NCI-H82 treated with DMSO at 0.1 percent for 48 hours (cell line): ENCODE measurements around the gene CCDC188.

ENCODE experiments used
- DNase-seq: peaks from one replicate; lab custom pipeline; 2025; ENCODE audit not compliant: unreplicated experiment; lab: John Stamatoyannopoulos, UW

CCDC188 gene

DNA sequence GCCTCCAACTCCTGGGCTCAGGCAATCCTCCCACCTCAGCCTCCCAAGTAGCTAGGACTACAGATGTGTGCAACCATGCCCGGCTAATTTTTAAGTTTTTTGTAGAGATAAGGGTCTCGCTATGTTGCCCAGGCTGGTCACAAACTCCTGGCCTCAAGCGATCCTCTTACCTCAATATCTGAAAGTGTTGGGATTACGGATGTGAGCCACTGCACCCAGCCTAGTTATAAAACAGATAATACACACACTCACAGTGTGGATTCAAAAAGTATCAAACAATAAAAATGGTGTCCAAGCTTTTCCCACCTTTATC, 377 bp upstream of the CCDC188 start:
- DNase-seq, result no peak

DNA sequence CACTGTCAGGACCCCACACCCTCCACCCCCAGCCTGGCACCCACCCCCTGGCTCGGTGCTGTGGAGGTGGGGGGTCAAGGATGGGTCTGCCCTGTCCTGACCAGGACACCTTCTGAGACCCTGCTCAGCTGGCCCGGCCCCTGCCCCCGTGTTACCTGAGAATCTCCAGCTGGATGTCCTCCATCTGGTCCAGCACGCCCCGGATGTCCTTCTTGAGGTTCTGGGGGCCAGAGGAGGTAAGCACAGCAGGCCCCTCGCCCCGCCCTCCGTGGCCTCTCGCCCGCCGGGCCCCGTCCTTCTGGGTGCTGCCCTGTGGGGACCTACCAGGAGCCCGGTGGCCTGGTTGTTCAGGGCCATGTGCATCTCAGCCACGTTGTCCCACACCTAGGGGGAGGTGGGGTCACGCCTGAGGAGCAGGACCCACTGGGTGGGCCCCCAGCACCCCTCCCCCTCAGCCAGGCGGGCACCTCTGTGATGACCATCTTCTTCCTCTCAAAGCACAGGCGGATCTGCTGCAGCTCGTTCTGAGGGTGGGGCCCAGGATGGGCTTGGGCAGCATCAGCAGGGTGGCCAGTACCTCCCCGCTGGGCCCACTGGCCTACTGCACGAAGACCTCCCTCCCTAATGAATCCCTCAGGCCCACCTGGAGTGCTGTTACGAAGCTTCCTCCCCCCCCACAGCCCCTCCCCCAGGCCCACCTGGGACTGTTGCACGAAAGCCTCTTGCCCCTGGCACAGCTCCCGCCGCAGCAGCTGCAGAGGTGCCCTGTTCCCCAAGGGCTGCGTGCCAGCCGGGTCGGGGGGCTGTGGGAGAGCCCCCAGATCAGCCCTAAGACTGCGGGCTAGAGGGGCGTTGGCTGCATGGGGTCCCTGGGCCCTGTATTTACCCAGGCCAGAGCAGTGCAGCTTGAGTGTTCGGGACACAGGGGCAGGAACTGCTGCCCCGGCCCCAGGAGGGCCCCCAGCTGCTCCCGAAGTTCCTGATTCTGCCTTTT, 1.3 kb downstream of the CCDC188 start:
- DNase-seq, result no peak

DNA sequence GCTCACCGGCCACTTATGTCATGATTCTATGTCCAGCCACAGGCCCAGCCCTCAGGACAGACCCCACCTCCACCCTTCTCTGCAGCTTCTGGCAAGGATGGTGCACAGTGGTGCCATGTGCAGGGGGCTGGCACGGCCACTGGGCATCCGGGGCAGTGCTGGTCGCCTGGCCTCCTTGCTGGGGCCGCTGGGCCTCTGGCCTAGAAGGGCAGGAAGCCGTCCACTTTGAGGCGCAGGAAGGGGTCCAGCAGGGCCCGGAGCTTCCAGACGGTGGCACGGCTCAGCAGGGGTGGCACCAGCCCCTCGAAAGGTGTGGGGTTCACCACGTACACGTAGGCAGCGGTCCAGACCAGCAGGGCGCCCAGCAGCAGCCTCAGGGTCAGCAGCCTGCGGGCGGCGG, 2.4 kb downstream of the CCDC188 start:
- no peak for DNase-seq

DNA sequence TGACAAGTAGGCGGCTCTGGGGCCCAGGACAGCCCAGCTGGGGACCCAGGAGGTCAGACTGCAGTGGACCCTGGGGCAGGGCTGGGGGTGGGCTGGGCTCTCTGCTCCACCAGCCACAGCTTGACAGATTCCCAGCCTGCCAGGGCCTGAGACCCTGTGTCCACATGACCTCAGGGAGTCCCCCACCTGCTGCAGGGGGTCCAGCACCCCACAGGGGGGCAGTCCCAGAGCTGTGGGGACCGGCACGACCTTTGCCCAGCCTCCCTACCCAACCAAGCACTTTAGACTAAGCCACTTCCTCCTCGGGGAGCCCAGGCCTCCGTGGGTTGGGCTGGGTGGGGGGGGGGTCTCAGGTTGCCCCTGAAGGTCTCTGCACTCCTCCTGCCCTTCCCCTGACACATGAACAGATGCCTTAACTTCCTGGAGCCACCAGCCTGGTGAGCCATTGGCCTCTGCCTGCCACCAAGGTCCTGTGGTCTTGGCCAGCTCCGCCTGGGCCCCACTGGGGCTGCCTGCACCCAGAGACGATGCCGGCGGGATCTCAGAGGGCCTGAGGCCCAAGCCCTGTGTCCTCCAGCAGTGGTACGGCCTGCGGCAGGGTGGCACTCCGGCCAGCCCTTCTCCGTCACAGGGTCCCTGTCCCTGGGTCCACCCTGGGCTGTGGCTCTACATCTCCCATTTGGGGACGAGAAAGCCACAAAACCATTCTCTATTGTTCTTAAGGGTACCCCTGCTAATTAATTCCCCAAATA, 3.4 kb downstream of the CCDC188 start:
- no peak for DNase-seq

DNA sequence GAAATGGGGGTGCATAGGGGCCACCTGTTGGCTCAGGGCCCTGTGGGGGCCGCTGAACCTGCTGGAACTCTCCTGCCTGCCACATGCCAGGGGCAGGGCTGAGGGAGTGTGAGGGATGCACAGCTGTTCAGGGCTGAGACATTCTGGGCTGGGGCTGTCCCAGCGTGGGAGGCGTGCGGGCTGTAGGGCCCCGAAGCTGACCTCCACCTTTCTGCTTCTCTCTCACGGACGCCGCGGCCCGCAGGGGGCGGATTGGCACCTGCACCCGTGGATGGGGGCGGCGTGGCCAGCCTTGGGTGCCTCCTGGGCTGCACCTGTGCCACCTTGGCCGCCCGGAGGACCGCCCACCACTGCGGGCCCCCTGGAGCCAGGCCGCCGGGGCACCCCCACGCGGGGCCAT, 4.1 kb downstream of the CCDC188 start:
- DNase-seq, result no peak

DNA sequence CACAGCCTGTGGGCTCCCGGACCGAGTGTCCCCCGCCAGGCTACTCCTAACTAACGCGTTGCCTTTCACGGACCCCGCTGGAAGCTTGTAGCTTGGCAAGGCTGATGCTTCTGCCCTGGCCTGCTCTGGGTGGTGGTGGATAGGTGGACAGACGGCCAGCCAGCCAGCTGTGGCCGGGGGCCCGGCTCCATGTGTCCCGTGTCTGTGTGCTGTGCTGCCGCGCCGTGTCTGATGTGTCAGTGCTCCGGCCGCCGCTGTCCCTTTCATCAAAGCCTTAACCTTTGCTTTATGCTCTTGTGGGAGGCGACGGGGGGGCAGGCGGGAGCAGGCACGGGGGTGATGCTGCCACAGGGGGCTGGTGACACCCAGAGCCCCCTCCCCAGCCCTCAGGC, 5.0 kb downstream of the CCDC188 start:
- DNase-seq, result no peak

DNA sequence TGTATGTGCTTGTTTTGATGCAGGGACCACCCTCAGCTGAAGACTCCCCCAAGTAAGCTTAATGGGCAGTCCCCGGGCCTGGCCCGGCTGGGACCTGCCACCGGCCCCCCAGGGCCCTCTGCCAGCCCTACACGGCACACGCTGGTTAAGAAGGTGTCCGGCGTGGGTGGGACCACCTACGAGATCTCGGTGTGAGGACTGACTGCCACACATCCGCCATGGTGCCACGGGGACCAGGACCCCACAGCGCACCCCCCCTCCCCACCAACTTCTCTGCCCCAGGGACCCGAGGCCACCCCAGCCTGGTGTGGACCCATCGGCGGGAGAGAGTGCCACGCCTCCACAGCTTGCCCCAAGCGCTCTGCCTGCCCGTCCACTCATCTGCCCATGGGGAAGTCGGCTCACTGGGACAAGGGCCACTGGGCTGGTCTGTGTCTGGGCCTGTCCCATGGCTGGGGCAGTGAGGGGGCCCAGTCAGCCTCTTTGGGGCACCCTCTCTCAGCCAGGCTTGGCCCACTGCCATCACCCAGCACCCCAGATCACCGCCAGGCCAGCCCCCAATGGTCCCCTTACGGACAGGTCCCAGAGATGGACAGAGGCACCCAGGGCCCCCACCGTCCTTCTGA, 5.5 kb downstream of the CCDC188 start:
- DNase-seq, result no peak

DNA sequence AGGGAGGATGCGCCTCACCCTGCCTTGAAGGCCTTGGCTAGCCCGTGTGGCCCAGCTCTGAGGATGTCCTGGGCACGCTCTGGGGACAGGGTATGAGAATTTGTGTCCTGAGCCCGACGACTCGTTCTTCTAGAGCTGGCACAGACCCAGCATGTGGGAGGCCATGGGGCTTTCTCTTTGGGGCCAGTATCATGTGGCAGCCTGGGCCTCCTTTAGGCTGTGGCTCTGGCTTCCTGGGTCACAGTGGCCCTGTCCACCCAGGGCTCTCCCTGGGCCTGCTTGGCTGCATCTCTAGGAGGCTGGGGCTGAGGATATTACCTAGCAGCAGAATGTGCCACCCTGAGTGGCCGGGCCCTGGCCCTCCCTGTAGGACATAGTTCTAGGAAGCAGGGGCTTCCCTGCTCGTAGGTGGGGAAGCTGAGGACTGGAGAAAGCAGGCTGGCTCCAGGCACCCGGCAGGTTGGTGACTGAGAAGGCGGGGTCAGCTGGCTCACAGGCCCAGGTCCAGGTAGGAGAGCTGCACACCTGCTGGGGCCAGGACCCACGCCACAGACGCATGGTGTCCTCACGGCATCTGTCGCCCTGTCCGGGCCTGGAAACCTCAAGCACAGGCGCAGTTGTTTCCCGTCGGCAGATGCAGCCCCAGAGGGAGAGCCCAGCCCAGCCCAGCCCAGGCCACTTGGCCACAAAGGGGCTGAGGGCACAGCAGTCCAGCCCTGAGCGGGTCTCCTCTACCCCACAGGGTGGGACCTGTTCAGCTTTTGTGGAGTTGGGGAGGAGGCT, 6.8 kb downstream of the CCDC188 start:
- no peak for DNase-seq

DNA sequence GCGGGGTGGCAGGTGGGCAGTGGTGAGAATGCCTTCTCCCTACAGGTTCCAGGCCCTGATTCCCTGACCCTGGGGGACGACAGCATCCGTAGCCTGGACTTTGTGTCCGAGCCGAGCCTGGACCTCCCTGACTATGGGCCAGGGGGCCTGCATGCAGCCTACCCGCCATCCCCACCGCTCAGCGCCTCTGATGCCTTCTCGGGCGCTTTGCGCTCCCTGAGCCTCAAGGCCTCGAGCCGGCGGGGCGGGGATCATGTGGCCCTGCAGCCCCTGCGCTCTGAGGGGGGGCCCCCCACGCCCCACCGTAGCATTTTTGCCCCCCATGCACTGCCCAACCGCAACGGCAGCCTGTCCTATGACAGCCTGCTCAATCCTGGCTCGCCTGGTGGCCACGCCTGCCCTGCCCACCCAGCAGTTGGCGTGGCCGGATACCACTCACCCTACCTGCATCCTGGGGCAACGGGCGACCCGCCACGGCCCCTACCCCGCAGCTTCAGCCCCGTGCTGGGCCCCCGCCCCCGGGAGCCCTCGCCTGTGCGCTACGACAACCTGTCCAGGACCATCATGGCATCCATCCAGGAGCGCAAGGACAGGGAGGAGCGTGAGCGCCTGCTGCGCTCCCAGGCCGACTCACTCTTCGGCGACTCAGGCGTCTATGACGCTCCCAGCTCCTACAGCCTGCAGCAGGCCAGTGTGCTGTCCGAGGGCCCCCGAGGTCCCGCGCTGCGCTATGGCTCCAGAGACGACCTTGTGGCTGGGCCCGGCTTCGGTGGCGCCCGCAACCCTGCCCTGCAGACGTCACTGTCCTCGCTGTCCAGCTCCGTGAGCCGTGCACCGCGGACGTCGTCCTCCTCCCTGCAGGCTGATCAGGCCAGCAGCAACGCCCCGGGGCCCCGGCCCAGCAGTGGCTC, 7.9 kb downstream of the CCDC188 start:
- DNase-seq, result no peak

DNA sequence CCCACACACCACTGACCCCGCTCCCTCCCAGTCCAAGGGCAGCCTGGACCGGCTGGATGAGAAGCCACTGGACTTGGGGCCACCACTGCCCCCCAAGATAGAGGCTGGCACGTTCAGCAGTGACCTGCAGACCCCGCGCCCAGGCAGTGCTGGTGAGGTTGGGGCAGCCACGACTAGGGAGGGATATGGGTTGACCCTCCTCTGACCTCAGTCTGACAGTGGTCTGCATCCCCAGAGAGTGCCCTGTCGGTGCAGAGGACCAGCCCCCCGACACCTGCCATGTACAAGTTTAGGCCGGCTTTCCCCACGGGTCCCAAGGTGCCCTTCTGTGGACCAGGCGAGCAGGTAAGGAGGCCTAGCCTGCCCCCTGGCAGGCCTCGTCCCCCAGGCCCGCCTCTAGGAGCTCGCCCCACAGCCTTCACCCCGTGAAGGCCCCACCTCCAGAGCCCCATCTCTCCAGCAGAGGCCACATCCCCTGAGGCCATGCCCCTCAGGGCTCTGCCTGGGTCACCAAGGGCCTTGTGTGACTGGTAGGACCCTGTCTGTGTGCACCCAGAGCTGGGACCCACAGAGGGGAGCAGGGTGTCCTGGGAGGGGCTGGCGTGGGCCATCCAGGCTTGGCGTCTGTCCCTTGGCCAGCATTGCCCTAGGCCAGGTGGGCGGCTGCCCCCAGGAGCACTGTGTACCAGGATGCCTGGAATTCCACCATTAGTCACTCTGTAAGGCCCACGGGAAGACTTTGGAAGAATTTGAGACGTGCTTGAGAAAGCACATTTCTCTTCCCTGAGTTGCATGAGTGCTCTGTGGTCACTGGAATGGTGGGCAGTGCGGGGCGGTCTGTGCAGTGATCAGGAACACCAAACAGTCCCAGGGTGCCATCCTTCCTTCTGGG, 9.4 kb downstream of the CCDC188 start:
- DNase-seq, result no peak

DNA sequence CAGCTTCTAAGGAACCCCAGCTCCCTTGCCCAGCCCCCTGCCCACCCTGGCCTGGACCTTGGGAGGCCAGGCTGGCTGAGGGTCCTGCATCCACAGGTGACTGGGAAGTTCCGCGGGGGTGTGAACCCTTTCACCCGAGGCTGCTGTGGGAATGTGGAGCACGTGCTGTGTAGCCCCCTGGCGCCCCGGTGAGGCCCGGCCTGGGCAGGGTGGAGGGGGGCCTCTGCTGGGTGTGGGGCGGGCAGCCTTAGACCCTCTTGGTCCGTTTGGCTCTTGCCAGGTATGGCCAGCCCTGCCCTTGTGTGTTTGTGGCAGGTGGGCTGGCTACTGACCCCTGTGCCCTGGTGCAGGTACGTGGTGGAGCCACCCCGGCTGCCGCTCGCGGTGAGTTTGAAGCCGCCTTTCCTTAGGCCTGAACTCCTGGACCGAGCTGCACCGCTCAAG, 10.3 kb downstream of the CCDC188 start:
- DNase-seq, result no peak

DNA sequence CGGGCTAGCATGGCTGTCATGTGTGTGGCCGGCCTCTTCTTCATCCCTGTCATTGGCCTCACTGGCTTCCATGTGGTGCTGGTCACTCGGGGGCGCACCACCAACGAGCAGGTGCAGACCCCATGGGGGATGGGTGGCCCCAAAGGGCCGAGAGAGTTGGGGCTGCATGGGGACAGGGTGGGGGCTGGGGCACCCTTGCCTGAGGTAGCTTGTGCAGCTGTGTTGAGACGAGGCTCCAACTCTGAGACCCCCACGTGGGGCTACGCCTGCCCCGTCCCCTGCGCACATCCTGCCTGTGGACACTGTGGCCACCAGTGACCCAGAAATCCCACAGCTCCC, 10.8 kb downstream of the CCDC188 start:
- DNase-seq, result no peak

DNA sequence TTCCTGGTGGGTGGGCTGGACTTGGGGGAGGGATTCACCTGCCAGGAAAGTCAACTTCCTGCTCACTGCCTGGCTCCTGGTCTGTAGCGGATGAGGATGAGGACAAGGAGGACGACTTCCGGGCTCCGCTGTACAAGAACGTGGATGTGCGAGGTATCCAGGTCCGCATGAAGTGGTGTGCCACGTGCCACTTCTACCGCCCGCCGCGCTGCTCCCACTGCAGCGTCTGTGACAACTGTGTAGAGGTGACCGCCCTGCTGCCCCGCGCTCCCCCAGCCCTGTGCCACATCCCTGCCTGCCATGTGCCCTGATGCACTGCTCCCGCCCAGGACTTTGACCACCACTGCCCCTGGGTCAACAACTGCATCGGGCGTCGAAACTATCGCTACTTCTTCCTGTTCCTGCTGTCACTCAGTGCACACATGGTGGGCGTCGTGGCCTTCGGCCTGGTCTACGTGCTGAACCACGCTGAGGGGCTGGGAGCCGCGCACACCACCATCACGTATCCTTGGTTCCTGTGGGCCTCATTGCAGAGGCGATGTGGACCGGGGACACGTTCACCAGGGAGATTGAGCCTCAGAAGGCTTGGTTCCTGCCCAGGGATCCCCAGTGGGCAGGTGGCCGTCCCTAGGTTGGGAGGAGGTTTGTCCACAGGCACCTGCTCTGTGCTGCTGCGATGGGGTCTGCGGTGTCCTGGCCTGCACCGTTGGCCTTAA, 11.3 kb downstream of the CCDC188 start:
- DNase-seq, result no peak

DNA sequence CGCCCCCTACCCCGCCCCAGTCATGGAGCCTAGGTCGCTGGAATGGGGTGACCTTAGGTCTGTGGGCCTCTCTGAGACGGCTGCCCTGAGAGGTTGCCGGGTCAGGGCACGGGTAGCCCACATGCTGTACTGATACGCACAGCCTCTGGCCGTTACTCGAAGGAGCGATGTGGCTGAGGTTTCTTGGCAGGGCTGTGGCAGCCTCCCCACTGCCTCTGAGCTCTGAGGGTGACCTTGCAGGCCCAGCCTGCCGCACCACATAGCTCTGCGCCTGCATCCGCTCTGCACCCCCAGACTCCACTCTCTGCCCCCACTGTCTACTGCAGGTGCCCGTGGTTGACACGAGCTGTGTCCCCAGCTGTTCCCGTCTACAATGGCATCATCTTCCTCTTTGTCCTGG, 12.0 kb downstream of the CCDC188 start:
- no peak for DNase-seq

DNA sequence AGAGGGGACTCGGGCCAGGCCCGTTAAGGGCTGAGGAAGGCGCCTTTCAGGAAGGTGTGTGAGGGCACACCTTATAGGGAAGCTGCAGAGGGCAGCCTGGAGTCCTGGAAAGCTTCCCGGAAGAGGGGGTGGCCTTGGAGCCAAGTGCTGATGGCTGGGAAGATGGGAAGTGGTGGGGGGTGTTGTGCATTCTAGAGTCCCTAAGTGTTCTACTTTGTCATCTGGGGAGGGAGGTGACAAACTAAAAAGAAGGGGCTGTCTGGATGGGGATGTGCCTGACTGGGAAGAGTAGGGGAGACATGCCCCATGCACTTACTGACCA, 12.5 kb downstream of the CCDC188 start:
- no peak for DNase-seq

DNA sequence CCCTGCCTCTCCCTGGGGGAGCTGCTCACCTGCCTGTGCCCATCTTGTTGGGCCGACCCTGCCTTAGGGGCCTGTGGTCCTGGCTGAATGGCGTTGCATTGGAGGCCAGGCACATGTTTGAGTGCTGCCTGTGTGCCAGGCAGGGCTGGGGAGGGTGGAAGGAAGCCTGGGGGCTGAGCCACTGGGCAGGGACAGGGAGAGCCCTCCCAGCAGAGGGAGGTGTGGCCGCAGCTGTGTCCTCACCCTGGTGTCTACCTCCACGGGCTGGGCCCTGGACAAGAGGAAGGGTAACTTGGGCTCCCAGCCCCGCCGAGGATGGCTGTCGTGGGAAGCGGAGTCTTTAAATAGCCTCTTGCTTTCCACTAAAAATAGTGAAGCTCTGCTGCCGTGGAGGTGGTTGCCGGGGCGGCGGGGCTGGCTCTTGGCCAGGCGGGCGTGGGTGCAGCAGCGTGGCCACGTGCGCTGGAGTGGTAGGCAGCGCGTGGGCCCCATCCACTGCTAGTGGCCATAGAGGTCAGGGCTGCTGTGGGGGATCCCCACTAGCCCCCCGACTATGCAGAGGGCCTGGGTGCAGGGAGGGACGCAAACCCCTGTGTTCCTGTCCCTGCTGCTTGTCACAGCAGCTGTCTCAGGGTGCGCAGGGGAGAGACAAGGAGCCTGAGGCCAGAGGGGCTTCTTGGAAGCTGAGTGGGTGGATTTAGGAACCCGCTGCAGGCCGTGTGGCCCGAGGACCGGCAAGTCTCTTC, 13.0 kb downstream of the CCDC188 start:
- DNase-seq, result no peak

DNA sequence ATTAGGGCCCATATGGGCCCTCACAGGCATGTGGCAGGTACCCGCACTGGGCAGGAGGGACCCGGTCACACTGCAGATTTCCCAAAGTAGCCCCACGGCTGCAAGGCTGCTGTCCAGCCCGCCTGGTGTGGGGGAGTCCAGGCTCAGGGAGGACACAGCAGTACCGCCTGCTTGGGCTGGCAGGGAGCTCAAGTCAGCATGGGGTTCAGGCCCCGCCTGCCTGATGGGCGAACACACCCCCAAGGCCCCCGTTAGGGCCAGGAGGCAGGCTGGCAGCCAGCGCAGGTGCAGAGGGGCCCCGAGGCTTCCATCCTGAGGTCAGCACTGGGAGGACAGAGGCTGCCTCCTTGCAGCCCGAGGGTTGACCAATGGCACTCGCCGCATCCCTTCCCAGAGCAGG, 13.7 kb downstream of the CCDC188 start:
- no peak for DNase-seq

DNA sequence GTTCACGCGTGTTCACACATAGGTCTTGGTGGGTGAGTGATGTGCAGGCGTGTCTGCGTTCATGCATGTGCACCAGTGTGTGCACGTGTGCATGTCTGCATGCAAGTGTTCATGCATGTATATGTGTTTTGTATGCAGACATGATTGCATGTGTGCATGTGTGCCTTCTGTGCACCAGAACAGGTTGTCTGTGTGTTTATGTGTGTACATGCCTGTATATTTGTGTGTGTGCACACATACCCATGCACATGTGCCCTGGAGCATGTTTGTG, 14.3 kb downstream of the CCDC188 start:
- no peak for DNase-seq
